ENCODE measurements around the gene CCDC154. TPM values are rescaled to one million over a fixed set of nuclear protein-coding genes. Genes with fewer than 3 reads are reported as not detected.

CCDC154 gene
- total and polyA plus RNA-seq, 2 donors (not counting 1 experiment from before 2014, with no cell fraction given), result 12.4 to 22.9 TPM

DNA sequence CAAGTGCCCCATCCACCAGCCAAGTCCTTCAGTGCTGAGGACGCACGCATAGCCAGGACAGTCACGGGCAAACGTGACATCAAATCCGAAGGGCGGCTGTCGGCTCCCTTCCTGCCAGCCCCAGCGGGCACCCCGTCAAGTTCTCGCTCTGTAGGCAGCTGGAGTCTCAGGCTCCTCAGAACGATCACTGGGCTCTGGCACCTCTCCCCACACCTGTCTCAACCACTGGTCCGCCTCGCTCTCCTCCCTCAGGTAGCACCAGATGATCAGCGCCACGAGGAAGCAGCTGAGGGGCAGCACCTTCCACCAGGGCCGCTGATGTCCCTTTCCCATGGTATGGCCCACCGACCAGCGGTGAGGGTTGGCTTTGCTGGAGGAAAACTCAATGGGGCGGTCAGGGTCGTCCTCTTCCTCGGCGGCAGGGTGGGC, 24.2 kb downstream of the CCDC154 start:
- 3% methylated on average over 22 of the region's 22 CpGs for WGBS (ENCODE audit: insufficient coverage)
- Mint-ChIP-seq H3K9me3 (ENCODE audit: insufficient read depth) (no peaks in the 10 kb centered on the region), H3K27me3 (no peaks in the 10 kb centered on the region), H3K4me3 (peak overlapping the region; percentile 94), H3K27ac (peak overlapping the region; percentile 99), H3K4me1 (peaks cover 22% of the 10 kb centered on the region)
- peak overlapping the region; percentile 94 for H3K4me2 ChIP-seq (replicated peaks; ENCODE audit: low read depth, low read length, poor library complexity, severe bottlenecking)
- CTCF ChIA-PET, result interaction anchor here (0.8 to 2.3 kb wide), 8 partner anchors 8 to 363 kb away, joined by 3 to 5 read pairs (median 4); partner anchors contain the start of genes MAPK8IP3, NUBP2 and SPSB3
- H3K27me3 ChIP-seq (replicated peaks in 1 of 4; ENCODE audit: control extremely low read depth in 1 of 4, control insufficient read depth in 3 of 4, insufficient read depth in 4 of 4, low read length in 3 of 4), result no peaks in the 10 kb centered on the region
- H3K79me2 ChIP-seq (ENCODE audit: control insufficient read depth, insufficient read depth, low read length), result peaks cover 42% of the 10 kb centered on the region
- POLR2A ChIA-PET, result interaction anchor here (0.6 to 1.9 kb wide), 15 partner anchors 8 to 362 kb away, joined by 3 to 21 read pairs (median 6); partner anchors contain the start of genes IFT140, NUBP2, SPSB3 and TELO2
- H2AFZ ChIP-seq (ENCODE audit: insufficient read depth, low read depth, low read length, poor library complexity, severe bottlenecking), result peak overlapping the region; percentile 81
- DNase-seq (no peak), ATAC-seq (ENCODE audit: low read depth) (no peak)
- intact Hi-C loops (cut with micrococcal nuclease), result loop anchor here (1.0 to 2.0 kb wide), 7 partner anchors 41 to 363 kb away; partner anchors contain the start of genes CRAMP1, IFT140, NUBP2 and SPSB3
- H3K27ac ChIP-seq (ENCODE audit: low read length in 2 of 2), result peak overlapping the region; percentile 86 to 92
- H3K4me1 ChIP-seq (ENCODE audit: control insufficient read depth in 2 of 2, insufficient read depth in 2 of 2, low read length in 2 of 2), result peaks cover 6 to 19% of the 10 kb centered on the region in 2 donors
- peak overlapping the region; percentile 83 for H3K9ac ChIP-seq (ENCODE audit: low read length)
- no peak for TF ChIP-seq EZH2 (IDR thresholded peaks at IDR 0.05; ENCODE audit: borderline replicate concordance, insufficient read depth, low read depth, low read length, poor library complexity, severe bottlenecking)
- TF ChIP-seq, protein P1, sequence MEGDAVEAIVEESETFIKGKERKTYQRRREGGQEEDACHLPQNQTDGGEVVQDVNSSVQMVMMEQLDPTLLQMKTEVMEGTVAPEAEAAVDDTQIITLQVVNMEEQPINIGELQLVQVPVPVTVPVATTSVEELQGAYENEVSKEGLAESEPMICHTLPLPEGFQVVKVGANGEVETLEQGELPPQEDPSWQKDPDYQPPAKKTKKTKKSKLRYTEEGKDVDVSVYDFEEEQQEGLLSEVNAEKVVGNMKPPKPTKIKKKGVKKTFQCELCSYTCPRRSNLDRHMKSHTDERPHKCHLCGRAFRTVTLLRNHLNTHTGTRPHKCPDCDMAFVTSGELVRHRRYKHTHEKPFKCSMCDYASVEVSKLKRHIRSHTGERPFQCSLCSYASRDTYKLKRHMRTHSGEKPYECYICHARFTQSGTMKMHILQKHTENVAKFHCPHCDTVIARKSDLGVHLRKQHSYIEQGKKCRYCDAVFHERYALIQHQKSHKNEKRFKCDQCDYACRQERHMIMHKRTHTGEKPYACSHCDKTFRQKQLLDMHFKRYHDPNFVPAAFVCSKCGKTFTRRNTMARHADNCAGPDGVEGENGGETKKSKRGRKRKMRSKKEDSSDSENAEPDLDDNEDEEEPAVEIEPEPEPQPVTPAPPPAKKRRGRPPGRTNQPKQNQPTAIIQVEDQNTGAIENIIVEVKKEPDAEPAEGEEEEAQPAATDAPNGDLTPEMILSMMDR (IDR thresholded peaks at IDR 0.05), result no peak
- peak overlapping the region; percentile 74 to 95 (median 88) for H3K4me3 ChIP-seq (ENCODE audit: control extremely low read depth in 1 of 5, extremely low read depth in 1 of 5, insufficient read depth in 1 of 5, low read depth in 2 of 5, low read length in 4 of 5)
- H4K20me1 ChIP-seq (ENCODE audit: control insufficient read depth, insufficient read depth, low read length, poor library complexity, severe bottlenecking), result peaks cover 8% of the 10 kb centered on the region
- H3K9me3 ChIP-seq (ENCODE audit: control extremely low read depth in 1 of 3, control insufficient read depth in 2 of 3, insufficient read depth in 1 of 3, low read length in 2 of 3), result no peaks in the 10 kb centered on the region
- H3K36me3 ChIP-seq (replicated peaks in 1 of 2; ENCODE audit: control extremely low read depth in 1 of 2, control insufficient read depth in 1 of 2, extremely low read depth in 1 of 2, insufficient read depth in 2 of 2, low read length in 1 of 2), result no peaks in the 10 kb centered on the region

DNA sequence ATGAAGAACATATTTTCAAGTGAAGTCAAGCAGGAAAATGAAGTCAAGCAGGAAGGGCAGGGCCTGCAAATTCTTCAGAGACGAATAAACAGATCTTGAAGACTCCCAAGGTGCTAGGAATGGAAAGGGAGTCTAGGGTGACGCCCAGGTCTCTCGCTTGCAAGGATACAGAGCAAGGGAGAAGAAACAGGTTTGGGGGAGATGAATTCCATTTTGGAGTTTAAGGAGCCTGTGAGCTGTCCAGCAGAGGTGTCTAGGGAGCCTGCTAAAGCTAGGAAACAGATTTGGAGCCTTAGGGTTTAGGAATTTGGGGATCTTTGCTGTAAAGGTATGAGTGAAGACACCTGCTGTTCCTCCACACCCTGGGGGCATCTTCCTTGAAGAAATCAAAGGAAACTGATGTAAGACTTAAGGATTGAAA, 27.8 kb downstream of the CCDC154 start:
- Mint-ChIP-seq H3K4me3 (peak overlapping the region; percentile 7), H3K9me3 (ENCODE audit: insufficient read depth) (no peaks in the 10 kb centered on the region), H3K4me1 (peaks cover 26% of the 10 kb centered on the region), H3K27me3 (no peaks in the 10 kb centered on the region), H3K27ac (peak overlapping the region; percentile 67)
- Histone ChIP-seq H4K20me1 (ENCODE audit: control insufficient read depth, insufficient read depth, low read length, poor library complexity, severe bottlenecking) (peaks cover 35% of the 10 kb centered on the region), H3K4me1 (ENCODE audit: control insufficient read depth in 2 of 2, insufficient read depth in 2 of 2, low read length in 2 of 2) (peaks cover 12 to 33% of the 10 kb centered on the region in 2 donors), H3K9ac (ENCODE audit: low read length) (no peak overlapping the region), H3K36me3 (replicated peaks in 1 of 2; ENCODE audit: control extremely low read depth in 1 of 2, control insufficient read depth in 1 of 2, extremely low read depth in 1 of 2, insufficient read depth in 2 of 2, low read length in 1 of 2) (peaks cover 0 to 14% of the 10 kb centered on the region in 2 experiments), H3K4me2 (replicated peaks; ENCODE audit: low read depth, low read length, poor library complexity, severe bottlenecking) (no peak overlapping the region), H3K4me3 (ENCODE audit: control extremely low read depth in 1 of 5, extremely low read depth in 1 of 5, insufficient read depth in 1 of 5, low read depth in 2 of 5, low read length in 4 of 5) (no peak overlapping the region), H3K27me3 (replicated peaks in 1 of 4; ENCODE audit: control extremely low read depth in 1 of 4, control insufficient read depth in 3 of 4, insufficient read depth in 4 of 4, low read length in 3 of 4) (no peaks in the 10 kb centered on the region), H3K27ac (ENCODE audit: low read length in 2 of 2) (no peak overlapping the region), H2AFZ (ENCODE audit: insufficient read depth, low read depth, low read length, poor library complexity, severe bottlenecking) (no peak overlapping the region), H3K79me2 (ENCODE audit: control insufficient read depth, insufficient read depth, low read length) (peaks cover 64% of the 10 kb centered on the region), H3K9me3 (ENCODE audit: control extremely low read depth in 1 of 3, control insufficient read depth in 2 of 3, insufficient read depth in 1 of 3, low read length in 2 of 3) (no peaks in the 10 kb centered on the region)
- DNase-seq, result no peak
- POLR2A ChIA-PET, result interaction anchor here (0.7 kb wide), 1 partner anchor 108 kb away, joined by 4 read pairs; no protein-coding TSS in a partner anchor
- intact Hi-C loops (cut with micrococcal nuclease), result no loop called here
- CTCF ChIA-PET, result interaction anchor here (0.8 to 1.2 kb wide), 2 partner anchors 11 to 37 kb away, joined by 3 read pairs; no protein-coding TSS in a partner anchor
- TF ChIP-seq, protein P1 (IDR thresholded peaks at IDR 0.05), result no peak
- no peak for TF ChIP-seq EZH2 (IDR thresholded peaks at IDR 0.05; ENCODE audit: borderline replicate concordance, insufficient read depth, low read depth, low read length, poor library complexity, severe bottlenecking)
- 93% methylated on average over 3 of the region's 3 CpGs for WGBS (ENCODE audit: insufficient coverage)
- ATAC-seq (ENCODE audit: low read depth), result no peak
